Measurements from ENCODE around the gene CLEC16A.

CLEC16A gene

DNA sequence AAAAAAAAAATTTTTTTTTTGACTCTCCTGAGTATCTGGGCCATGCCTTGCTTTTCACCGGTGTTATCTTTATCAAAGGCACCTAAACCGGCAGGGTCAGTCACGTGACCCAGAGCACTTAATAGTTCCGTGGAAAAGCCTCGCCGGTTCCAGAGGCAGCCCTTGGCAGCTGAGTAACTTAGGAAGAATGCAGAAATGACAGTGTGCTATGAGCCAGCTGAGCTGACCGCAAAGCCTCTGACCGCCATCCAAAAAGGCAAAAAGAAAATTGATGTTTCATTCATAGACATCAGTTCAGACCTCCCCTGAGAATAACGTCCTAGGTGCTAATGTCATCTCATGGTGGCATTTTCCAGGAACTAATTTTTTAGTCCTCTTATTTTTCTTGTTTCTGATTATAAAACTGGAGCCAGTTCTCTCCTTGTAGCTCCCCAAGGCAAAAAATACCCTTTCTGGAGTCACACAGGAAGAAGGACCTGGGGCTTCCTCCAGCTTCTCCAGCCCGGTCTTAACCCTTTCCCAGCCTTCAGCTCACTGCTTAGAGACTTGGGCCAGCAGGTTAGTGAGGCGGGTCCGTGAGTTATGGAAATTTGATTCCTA, 189.1 kb downstream of the CLEC16A start:
- DNase-seq, result peak; percentile 56

DNA sequence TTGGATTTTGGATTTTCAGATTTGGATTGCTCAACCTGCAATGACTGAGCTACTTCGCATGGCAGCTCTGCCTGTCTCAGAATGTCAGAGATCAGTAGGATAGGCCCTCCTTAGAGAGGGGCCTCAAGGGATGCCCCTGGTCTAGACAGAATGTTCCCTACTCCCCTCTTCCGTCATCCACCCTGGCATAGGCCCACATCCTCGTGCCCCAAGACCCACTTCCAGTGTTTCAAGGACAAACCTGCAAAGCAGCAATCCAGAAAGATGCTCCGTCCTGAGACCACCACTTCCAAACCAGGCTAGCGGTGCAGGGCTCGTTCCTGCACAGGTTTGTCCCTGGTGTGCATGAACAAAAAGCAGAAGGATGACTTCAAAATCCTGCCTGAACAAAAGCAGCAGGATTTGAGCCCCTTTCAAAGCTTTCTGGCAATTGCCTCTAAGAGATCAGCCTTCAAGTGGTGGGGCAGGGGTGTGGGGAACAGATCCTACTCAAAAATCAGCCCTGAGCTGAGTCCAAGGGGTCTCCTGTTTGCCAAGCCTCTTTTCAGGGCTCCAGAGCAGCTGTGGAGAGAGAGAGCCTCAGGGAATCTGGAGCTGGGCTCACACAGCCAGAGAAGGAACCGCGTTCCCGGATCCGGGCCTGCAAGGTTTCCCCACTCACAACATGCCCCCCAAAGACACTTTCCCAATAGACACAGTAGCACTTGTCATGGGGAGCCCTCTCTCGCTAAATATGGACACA, 190.5 kb downstream of the CLEC16A start:
- DNase-seq, result no peak

GRCh38 chr16:11135464-11135973, 191.2 kb downstream of the CLEC16A start:
- peak; percentile 75 for DNase-seq

GRCh38 chr16:11136600-11136999, 192.2 kb downstream of the CLEC16A start:
- peak; percentile 68 for DNase-seq

- no peak for DNase-seq
Measured at GRCh38 chr16:11138022-11138768, 193.8 kb downstream of the CLEC16A start.

DNA sequence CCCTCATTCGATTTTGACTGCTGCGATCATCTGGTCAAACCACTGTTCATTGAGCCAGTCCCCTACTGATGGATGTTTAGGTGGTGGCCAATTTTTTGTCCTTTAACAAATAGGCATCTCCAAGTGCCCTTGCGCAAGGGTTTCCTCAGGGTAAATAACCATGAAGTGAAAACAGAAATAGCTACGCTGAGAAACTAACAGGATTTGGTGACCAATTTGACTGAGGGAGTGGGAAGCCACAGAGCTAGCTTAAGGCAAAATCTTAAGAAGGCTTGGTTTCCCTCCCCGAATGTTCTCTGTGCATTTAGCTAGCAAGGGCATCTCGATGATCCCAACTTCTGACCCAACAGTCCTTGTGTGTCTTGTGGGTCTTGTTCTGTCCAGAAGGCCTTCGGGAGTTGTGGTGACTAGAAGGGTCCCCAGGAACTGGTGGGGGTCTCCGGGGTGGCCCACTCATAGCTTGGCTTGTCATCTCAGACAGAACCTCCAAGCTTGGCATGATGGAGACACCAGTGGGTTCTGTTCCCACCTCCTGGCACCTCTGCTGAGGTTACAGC, 194.5 kb downstream of the CLEC16A start:
- no peak for DNase-seq

- DNase-seq, result no peak
Measured at GRCh38 chr16:11139326-11140097, 195.1 kb downstream of the CLEC16A start.

- no peak for DNase-seq
Measured at GRCh38 chr16:11140098-11140375, 195.7 kb downstream of the CLEC16A start.

DNA sequence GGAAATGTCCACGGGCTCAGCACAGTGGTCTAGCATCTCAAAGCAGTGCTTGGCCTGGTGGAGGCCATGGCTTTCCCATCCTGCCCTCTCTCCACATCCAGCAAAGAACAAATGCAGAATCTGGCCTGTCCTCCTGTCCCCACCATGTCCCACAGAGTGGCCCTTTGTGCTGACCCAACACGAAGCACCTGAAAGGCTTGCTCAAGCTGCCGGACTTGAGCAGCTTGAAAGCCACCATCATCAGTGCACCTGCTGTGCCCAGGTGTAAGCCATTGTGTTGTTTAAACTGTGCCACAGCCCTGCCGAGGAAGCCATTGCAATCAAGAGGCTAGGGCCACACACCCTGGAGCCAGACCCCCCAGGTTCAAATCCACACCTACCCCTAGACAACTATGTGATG, 196.1 kb downstream of the CLEC16A start:
- no peak for DNase-seq

- no peak for DNase-seq
Measured at GRCh38 chr16:11140867-11141266, 196.5 kb downstream of the CLEC16A start.

- no peak for DNase-seq
Measured at GRCh38 chr16:11141409-11142260, 197.3 kb downstream of the CLEC16A start.

- no peak for DNase-seq
Measured at GRCh38 chr16:11142261-11142630, 197.9 kb downstream of the CLEC16A start.

DNA sequence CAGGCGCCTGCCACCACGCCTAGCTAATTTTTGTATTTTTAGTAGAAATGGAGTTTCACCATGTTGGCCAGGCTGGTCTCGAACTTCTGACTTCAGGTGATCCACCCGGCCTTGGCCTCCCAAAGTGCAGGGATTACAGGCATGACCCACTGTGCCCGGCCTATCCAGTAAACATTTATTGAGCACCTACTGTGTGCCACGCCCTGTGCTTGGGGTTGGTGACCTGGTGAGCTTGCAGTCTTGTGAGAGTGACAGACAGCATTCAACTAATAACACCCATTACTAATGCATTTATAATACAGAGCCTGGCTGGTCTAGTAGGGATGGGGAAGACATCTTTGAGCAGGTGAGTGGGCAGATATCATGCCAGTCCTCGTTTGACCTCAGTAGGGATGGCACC, 198.6 kb downstream of the CLEC16A start:
- DNase-seq, result no peak

- DNase-seq, result no peak
Measured at GRCh38 chr16:11143372-11144035, 199.1 kb downstream of the CLEC16A start.

DNA sequence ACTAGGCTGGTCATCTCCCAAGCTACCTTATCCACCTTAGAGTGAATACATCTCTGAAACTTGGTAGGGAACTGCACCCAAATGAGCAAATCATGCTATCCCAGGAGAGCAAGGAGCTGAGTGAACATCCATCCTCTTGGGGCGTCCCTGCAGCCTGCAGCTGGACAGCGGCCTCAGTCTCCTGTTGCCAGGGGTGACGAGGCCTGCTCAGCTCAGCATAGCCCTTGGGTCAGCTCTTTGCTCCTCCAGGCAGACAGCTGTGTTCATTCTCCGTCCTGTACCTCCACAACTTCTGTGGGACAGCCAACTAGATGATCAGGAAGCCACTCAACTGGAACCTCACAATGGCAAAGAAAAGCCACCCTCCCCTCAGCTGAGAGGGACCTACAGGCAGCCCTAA, 199.8 kb downstream of the CLEC16A start:
- DNase-seq, result no peak

DNA sequence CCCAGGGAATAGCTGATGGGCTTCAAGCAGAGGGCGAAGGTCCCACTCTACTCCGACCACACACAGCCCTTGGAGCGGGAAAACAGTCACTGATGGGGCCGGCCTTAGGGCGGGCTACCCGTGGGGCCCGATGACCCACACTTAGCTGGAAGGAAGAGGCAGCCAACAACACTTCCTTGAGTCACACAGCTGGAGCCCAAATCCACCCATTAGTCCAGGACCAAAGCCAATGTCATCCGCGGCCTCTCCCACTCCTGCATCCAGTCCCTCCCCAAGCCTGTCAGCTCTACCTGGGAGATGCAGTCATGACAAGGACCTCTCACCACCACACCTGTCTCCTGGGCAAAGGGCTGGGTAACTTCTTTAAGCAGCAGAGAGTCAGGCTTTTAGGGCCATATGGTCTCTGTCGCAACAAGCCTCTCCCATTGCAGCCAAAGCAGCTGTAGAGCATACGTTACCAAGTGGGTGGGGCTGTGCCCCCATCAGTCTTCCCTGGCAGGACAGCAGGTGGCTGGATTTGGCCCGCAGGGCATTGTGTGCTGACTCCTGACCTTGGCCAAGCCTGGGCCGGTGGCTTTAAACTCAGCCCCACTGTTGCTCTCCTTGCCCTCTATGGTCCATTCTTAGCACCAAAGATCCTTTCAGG, 200.9 kb downstream of the CLEC16A start:
- DNase-seq, result peak; percentile 54

- DNase-seq, result no peak
Measured at GRCh38 chr16:11145819-11146211, 201.5 kb downstream of the CLEC16A start.

DNA sequence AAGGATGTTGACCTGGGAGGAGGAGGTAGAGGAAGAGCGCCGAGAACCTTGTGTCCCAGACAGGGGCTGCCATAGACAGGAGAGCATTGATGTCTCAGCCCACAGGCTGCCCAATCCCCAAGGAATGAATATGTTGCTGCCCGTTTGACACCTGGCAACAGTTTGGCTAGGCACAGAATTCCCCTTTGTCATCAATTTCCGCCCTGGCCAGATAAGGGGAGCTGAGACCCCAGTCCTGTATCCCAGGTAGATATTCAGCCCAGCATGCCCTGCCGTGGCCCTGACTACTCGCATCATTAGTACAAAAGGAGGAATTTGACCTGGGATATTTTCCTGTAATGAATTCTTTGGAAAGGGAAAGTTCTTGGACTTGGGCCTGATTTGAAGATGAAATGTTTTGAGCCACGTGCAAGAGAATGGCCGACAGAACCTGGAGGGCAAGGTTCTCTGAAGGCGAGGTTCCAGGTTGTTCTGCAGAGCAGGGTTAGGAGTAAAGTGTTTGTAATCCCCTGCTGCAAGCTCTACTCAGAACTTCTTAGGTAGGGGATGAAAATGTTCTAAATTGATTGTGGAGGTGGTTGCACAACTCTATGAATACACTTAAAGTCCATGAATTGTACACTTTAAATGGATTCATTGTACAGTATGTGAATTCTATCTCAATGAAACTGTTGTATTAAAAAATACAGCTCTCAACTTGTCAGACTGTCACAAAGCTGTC, 202.8 kb downstream of the CLEC16A start:
- no peak for DNase-seq

GRCh38 chr16:11147754-11148444, 203.5 kb downstream of the CLEC16A start:
- DNase-seq, result no peak
